OCI-LY7 (cell line): ENCODE results near the gene XYLT1.

Experiments used
- CTCF ChIP-seq: fragments of 200-600 bp; sonication (generic); conservative IDR thresholded peaks from 2 replicates; pipeline ENCODE4 v1.5.1; 2014; ENCODE audit warnings: mild to moderate bottlenecking, antibody characterized with exemption, low read length, moderate library complexity, mixed read lengths
- EZH2phosphoT487 ChIP-seq: fragments of 200-600 bp; sonication (generic); IDR thresholded peaks from 2 replicates; pipeline ENCODE4 v1.6.1; 2018; ENCODE audit warnings: low read depth, borderline replicate concordance, mild to moderate bottlenecking, mixed run types, antibody characterized with exemption, low read length, moderate library complexity, mixed read lengths

- TF ChIP-seq CTCF (no peak), EZH2phosphoT487 (no peak)
These were observed 33.5 kb downstream of the XYLT1 start for GRCh38 chr16:17437127-17437720.
